MCF 10A (cell line): ENCODE results near the gene FBXL15. TPM values are rescaled to one million over a fixed set of nuclear protein-coding genes. Genes with fewer than 3 reads are reported as not detected.
A peak's percentile ranks its signal among the peaks of the same experiment; 100 is the strongest.

Experiments
- BruUV-seq: library from RNA; stranded (reverse); fragments of 400-500 nt; replicated peaks from 2 replicates; lab custom pipeline; 2021; lab: Mats Ljungman, UMichigan
- CTCF ChIA-PET: fragments of 300-600 bp; sonication (Branson Sonifier 250); formaldehyde crosslinking; extraction: SDS; loops from one replicate; lab custom pipeline; 2021; ENCODE audit warnings: antibody characterized with exemption, inconsistent platforms; lab: Yijun Ruan, JAX
- POLR2A ChIA-PET: fragments of 300-600, 350-650 bp; sonication (Branson Sonifier 250); formaldehyde crosslinking; extraction: SDS; loops from one replicate; lab custom pipeline; 2020; ENCODE audit warnings: antibody characterized with exemption, inconsistent platforms; lab: Yijun Ruan, JAX
- DNase-seq: peaks from one replicate; pipeline ENCODE4 v3.0.0-alpha.2; 2018; ENCODE audit not compliant: unreplicated experiment
- H3K27ac Mint-ChIP-seq: one replicate; pipeline ENCODE4 v1.8.0; 2022; ENCODE audit warnings: mild to moderate bottlenecking, low read depth, mixed read lengths; ENCODE audit not compliant: unreplicated experiment
- H3K27me3 Mint-ChIP-seq: one replicate; pipeline ENCODE4 v1.8.0; 2022; ENCODE audit warnings: mixed read lengths; ENCODE audit not compliant: insufficient read depth, unreplicated experiment
- H3K36me3 Mint-ChIP-seq: one replicate; pipeline ENCODE4 v1.8.0; 2022; ENCODE audit warnings: mild to moderate bottlenecking, moderate library complexity, mixed read lengths; ENCODE audit not compliant: insufficient read depth, unreplicated experiment
- H3K4me1 Mint-ChIP-seq: one replicate; pipeline ENCODE4 v1.8.0; 2022; ENCODE audit warnings: mixed read lengths; ENCODE audit not compliant: insufficient read depth, unreplicated experiment
- H3K4me3 Mint-ChIP-seq: one replicate; pipeline ENCODE4 v1.8.0; 2022; ENCODE audit warnings: mild to moderate bottlenecking, moderate library complexity, mixed read lengths; ENCODE audit not compliant: unreplicated experiment
- H3K9me3 Mint-ChIP-seq: one replicate; pipeline ENCODE4 v1.8.0; 2022; ENCODE audit warnings: mixed read lengths; ENCODE audit not compliant: unreplicated experiment
- intact Hi-C: fragments of 100-400 bp; cut with micrococcal nuclease; formaldehyde crosslinking; loops from 2 replicates; pipeline ENCODE4 v1.14.1; 2022
- total RNA-seq: library from RNA; stranded (reverse); gene quantifications from 2 replicates; pipeline ENCODE4 v1.2.3, GENCODE V29; 2022
- TF ChIP-seq, protein P1 (sequence below): fragments of 200-600 bp; IDR thresholded peaks from one replicate; pipeline ENCODE4 v1.8.0; 2022; ENCODE audit warnings: antibody characterized with exemption, mild to moderate bottlenecking; ENCODE audit not compliant: unreplicated experiment

Gene FBXL15
- total RNA-seq, 1 experiment from 2014 or later = 11.3 TPM

DNA sequence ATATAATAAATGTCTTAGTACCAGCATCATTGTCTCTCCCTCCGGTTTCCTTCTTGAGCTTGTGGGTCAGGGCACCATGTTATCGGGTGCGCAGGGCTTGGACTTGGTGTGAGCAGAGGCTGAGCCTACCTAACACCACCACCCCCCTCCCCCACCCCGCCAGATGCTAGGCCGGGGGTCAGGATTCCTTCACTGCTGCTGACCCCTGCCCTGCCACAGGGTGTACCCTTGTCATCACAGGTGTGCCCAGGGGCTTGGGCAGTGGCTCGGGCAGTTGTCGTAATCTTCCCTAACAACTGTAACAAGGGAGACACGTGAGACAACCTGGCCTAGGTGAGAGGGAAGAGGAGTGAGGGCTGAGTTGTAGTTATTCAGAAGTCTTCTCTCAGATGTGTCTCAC lies 37.8 kb upstream of the FBXL15 start:
- TF ChIP-seq, protein P1, sequence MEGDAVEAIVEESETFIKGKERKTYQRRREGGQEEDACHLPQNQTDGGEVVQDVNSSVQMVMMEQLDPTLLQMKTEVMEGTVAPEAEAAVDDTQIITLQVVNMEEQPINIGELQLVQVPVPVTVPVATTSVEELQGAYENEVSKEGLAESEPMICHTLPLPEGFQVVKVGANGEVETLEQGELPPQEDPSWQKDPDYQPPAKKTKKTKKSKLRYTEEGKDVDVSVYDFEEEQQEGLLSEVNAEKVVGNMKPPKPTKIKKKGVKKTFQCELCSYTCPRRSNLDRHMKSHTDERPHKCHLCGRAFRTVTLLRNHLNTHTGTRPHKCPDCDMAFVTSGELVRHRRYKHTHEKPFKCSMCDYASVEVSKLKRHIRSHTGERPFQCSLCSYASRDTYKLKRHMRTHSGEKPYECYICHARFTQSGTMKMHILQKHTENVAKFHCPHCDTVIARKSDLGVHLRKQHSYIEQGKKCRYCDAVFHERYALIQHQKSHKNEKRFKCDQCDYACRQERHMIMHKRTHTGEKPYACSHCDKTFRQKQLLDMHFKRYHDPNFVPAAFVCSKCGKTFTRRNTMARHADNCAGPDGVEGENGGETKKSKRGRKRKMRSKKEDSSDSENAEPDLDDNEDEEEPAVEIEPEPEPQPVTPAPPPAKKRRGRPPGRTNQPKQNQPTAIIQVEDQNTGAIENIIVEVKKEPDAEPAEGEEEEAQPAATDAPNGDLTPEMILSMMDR = no peak
- POLR2A ChIA-PET = no interaction called here
- Mint-ChIP-seq H3K27me3 (no peaks in the 10 kb centered on the region), H3K36me3 (peaks cover 48% of the 10 kb centered on the region), H3K9me3 (no peaks in the 10 kb centered on the region), H3K4me3 (no peak overlapping the region), H3K4me1 (no peaks in the 10 kb centered on the region), H3K27ac (no peak overlapping the region)
- intact Hi-C loops = no loop called here
- DNase-seq = no peak
- CTCF ChIA-PET = interaction anchor here (1.5 kb wide), 1 partner anchor 16 kb away, joined by 4 read pairs; no protein-coding TSS in a partner anchor
- no TSS peak for BruUV-seq

DNA sequence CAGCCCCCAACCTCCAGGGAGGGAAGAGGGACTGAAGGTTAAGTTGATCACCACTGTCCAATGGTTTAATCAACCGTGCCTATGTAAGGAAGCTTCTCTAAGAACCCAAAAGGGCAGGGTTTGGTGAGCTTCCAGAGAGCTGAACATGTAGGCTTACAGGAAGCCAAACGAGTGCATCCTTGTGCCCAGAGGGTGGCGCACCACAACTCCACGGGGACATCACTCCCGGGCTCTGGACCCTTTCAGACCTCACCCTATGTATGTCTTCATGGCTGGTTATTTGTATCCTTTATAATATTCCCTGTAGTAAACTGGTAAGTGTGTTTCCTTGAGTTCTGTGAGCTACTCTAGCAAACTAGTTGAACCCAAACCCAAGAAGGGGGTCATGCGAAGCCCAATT lies 36.6 kb upstream of the FBXL15 start:
- TF ChIP-seq, protein P1 = no peak
- ChIA-PET CTCF (interaction anchor here (0.6 to 2.6 kb wide), 5 partner anchors 9 to 155 kb away, joined by 3 to 18 read pairs (median 5); no protein-coding TSS in a partner anchor), POLR2A (interaction anchor here (0.8 to 2.5 kb wide), 7 partner anchors 10 to 330 kb away, joined by 3 to 14 read pairs (median 4); partner anchors contain the start of genes ARL3 and FBXL15)
- no peak for DNase-seq
- intact Hi-C loops = no loop called here
- Mint-ChIP-seq H3K36me3 (peaks cover 41% of the 10 kb centered on the region), H3K27me3 (no peaks in the 10 kb centered on the region), H3K27ac (no peak overlapping the region), H3K9me3 (no peaks in the 10 kb centered on the region), H3K4me3 (no peak overlapping the region), H3K4me1 (no peaks in the 10 kb centered on the region)
- BruUV-seq = no TSS peak

DNA sequence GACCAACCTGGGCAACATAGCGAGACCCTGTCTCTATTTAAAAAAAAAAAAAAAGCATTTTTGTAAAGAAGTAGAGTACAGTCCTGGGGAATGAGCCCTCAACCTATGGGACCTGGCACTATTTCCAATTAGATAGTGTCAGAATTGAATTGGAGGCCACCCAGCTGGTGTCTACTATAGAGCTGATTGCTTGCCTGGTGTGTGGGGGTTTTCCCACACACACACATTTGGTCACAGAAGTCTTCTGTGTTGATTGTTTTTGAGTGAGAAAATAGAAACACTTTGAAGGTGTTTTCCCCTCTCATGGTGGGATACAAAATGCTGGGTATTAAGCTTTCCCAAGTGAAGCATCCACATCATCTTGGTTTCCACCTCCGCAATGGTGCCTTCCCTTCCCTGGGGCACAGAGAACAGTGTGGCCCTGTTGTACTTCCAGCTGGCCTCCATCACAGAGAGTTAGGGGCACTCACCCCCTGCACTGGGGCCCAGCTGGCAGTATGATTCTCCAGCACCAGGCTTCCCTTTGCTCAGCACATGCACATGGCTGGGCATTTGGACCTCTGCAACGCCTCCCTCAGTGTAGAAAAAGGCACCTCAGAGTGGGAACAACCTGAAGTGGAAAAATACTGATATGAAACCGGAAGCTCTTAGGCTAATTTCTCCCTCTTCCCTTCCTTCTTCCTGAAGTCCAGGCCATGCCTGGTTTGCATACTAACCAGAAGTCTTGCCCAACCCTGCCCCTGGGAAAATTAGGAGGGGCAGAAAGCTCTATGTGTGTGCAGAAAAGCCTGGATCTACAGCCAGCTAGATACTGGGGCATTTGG lies 35.8 kb upstream of the FBXL15 start:
- TF ChIP-seq, protein P1 = no peak
- DNase-seq = peak; percentile 40
- Mint-ChIP-seq H3K36me3 (peaks cover 34% of the 10 kb centered on the region), H3K27ac (no peak overlapping the region), H3K4me3 (no peak overlapping the region), H3K4me1 (no peaks in the 10 kb centered on the region), H3K9me3 (no peaks in the 10 kb centered on the region), H3K27me3 (no peaks in the 10 kb centered on the region)
- ChIA-PET CTCF (interaction anchor here (0.5 to 2.6 kb wide), 12 partner anchors 8 to 215 kb away, joined by 3 to 18 read pairs (median 4); partner anchors contain the start of gene FBXL15), POLR2A (interaction anchor here (0.7 to 2.5 kb wide), 14 partner anchors 9 to 329 kb away, joined by 3 to 14 read pairs (median 4); partner anchors contain the start of genes ARL3, FBXL15, GBF1 and NFKB2)
- BruUV-seq = no TSS peak
- intact Hi-C loops = no loop called here

DNA sequence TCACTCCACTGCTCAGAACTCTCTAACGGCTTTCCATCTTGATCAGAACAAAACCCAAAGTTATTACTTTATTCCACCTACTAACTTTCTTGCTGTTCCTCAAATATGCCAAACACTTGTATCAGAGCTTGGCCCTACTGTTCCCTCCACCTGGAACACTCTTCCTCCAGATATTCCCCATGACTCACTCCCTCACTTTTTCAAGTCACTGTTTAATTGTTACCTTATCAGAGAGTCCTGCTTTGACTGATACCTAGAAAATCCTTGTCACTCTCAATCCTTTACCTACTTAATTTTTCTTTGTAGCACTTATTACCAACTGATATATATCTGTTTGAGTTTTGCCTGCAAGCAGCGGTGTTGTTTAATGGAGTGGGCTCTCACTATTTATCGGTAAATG lies 30.7 kb upstream of the FBXL15 start:
- CTCF ChIA-PET = interaction anchor here (0.6 to 1.8 kb wide), 5 partner anchors 10 to 220 kb away, joined by 3 to 7 read pairs (median 4); no protein-coding TSS in a partner anchor
- H3K4me3 Mint-ChIP-seq = no peak overlapping the region
- H3K36me3 Mint-ChIP-seq = peaks cover 8% of the 10 kb centered on the region
- intact Hi-C loops = no loop called here
- TF ChIP-seq, protein P1 = no peak
- no TSS peak for BruUV-seq
- no peaks in the 10 kb centered on the region for H3K4me1 Mint-ChIP-seq
- POLR2A ChIA-PET = interaction anchor here (1.4 kb wide), 1 partner anchor 60 kb away, joined by 4 read pairs; no protein-coding TSS in a partner anchor
- H3K27me3 Mint-ChIP-seq = no peaks in the 10 kb centered on the region
- no peak overlapping the region for H3K27ac Mint-ChIP-seq
- no peaks in the 10 kb centered on the region for H3K9me3 Mint-ChIP-seq
- no peak for DNase-seq
